HG03460 (cell line): ENCODE results near the gene GSTA5.
"Not testable (repeated sequence)": the region's sequence is repeated elsewhere in the genome, so short reads cannot be mapped to it uniquely, and the experiment has no call there.

Source experiments
- ATAC-seq: cut with Tn5 transposase; IDR thresholded peaks from one replicate; pipeline ENCODE4 v1.9.1; 2021; ENCODE audit not compliant: unreplicated experiment

The GSTA5 gene

DNA sequence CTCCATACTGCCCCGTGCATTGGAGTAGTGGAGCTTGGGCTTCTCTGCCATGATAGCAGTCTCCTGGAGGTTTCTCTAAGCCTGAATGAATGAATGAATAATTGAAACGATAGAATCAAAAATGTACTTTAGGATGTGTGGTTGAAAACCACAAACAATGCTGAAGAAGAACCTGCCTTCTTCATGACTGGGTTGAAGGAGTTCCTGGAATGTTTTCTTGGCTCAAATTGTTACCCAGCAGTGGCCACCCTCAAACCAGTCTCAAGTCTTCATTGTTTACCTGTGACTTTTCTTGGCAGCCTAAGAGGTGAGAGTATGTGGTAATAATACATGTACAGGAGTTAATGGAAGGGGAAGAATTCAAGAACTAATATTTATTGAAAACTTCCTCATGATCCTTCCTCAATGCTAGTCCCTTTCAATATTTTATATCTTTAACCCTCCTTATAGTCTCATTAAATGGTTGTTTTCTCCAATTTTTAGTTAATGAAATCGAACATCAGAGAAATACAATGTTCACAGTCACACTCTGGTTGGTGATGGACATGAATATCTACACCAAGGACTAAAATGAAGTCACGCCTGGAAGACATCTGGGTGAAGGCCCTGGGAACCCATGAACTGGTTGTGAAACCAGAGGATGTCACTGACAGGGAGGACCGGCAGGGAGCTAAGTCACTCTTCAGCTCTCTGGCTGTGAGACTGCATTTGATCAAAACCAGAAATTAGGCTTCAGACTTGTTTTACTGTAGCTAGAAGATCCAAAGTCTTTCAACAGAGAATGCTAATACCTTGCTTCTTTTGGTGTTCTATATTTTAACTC lies at the start of gene GSTA5:
Gene GSTA5 (minus strand): TSS at position 51 of the 823 bp plus-strand sequence.
- no peak for ATAC-seq

DNA sequence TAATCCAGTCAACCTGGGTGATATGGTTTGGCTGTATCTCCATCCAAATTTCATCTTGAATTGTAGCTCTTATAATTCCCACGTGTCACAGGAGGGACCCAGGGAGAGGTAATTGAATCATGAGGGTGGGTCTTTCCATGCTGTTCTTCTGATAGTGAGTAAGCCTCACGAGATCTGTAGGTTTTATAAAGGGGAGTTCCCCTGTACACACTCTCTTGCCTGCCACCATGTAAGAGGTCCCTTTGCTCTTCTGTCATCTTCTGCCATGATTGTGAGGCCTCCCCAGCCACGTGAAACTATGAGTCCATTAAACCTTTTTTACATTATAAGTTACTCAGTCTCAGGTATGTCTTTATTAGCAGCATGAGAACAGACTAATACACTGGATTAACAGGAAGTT lies 49.4 kb upstream of the GSTA5 start:
- ATAC-seq: no peak

DNA sequence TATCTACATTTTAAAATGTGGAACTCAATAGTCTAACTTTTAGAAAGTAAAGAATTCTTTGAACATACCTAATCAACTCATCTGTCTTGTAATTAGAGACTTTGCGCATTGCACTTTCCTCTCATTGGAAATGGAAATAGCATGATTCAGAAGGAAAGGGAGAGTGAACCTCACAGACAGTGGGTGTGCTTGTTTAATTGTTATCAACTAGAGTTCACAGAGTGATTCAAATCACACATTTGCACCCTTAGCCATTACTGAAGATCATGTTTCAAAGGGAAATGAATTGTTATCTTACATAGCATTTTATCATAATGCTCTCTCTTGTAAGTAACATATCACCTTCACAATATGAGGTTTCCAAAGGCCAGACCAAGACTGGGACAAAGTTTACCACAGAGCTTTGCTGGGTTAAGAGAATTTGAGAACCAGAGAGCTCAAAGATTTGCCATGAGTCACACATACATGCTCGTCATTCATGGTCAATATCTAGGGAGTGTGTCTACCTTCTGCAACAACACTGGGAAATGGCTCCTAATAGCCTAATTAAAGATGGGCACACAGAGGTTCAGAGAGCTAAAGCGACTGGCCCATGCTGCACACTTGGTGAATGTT lies 47.4 kb upstream of the GSTA5 start:
- no peak for ATAC-seq

DNA sequence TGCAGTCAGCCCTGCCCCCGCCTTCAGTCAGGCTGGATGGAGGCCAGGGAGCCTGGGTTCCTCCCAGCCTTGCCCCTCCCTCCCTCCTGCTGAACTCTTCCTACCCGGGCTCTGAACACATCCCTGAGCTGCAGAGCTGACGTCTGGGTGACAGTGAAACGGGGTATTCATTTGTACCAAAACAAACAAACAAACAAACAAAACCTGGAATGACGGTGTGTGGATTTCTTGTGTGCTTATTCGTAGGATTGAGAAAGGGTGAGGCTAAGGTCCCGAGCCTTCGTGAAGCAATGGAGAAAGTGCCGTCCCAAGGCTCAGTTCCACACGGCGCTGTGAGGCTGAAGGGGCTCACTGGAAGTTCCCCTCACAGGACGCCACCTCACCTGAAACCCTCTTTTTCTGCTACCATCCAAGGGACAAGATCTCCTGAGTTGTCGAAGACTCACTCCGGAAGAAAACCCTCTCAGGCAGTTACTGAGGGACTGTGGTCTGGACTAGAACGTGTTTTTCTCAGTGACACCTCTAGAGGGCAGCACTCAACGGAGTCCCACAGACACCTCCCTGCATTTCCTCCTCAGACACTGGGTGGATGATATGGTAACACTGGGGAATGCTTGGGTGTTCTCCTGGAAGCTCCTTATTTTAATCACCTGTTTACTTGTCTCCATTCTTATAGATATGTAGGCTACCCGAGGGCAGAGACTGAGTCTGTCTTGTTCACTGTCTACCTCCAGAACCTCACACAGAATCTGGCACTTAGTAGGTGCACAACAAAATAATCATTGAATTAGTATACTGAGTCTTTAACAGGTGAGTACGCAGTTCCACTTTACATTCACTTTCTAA lies 41.6 kb upstream of the GSTA5 start:
- ATAC-seq: peak; percentile 99

DNA sequence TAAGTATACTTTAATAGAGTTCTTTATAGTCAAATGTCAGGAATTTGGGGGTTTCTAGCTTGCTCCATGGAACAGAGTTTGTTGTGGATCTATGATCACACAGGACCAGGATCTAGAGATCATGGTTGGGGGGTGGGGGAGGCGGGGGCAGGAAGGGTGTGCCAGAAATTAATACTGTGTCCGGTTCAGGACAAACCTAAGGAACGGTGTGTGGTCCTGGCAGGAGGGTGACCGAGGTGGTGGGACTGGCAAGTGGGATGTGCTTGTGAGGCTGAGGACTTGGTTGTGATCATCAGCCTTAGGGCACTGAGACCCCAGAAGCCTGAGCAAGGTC lies 41.0 kb upstream of the GSTA5 start:
- peak; percentile 11 for ATAC-seq

DNA sequence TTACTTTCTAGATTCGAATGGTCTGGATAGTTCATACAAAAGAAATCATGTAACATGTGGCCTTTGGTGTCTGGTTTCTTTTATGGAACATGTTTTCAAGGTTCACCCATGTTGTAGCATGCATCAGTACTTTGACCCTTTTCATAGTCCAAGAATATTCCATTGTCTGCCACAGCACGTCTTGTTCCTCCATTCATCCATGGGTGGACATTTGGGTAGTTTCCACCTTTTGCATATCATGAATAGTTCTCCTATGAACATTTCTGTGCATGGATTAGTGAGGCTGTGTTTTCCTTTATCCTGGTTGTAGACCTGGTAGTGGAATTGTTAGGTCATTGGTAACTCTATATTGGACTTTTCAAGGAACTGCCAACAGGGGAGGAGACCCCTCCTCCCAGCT lies 37.2 kb upstream of the GSTA5 start:
- no peak for ATAC-seq

DNA sequence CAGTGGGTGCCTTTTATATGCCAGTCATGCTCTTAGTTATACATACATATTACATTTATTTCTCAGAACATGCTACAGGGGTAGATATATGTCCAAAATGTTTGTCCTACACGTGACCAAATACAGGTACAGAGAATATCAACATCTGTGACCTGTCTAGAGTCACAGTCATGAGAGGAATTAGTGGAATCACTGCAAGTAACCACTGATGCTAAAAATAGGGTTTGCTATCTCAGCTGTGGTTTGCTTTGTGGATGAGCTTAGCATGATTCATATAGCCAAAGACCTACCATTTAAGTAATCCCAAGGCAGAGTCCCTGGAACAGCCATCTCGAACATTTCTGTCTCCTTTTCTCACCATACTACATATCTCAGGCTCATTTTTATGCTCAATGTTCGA lies 36.6 kb upstream of the GSTA5 start:
- no peak for ATAC-seq

DNA sequence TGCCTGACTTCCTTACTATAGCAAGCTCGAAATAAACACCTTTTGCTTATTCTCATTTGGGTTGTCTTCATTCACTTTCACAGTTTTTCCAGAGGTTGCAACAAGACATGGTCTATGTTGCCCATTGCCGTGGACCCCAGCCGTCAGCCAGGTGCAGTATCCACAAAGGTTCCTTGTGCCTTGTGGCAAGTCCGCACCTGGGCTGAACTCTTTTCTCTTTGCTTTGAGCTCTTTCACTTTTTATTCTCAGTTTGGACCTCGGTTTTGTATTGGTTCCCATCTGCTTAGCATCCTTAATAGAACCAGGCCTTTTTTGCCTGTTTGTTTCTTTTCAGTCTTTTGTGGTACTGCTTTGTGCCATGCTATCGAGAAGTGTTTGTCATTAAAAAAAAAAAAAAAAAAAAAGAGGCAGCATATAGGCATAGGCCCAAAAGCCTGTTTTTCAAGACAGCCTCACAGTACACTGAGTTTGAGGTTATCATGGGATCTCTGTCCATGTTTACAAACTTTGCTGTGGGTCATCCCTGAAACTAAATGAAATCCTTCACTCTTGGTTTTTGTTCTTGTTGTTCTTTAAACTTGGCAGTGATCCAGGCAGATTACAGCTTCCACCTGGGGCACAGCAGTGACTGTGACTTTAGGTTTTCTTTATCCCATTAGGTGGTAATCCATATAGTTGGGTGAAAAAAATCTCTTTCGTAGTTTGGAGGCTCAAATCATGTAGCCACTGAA lies 35.6 kb upstream of the GSTA5 start:
- no peak for ATAC-seq

DNA sequence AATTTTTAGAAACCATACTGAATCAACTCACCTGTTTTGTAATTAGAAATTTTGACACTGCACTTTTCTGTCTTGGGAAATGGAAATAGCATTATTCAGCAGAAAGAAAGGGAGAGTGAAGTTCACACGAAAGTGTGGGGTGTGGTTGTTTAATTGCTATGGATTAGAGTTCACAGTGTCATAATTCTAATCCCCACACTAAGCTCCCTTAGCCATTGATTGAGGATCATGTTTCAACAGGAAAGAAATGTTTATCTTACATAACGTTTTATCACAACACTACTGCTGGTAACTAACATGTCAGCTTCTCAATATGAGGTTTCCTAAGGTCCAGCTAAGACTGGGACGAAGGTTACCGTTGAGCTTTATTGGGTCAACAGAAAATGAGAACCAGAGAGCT lies 31.4 kb upstream of the GSTA5 start:
- no peak for ATAC-seq

DNA sequence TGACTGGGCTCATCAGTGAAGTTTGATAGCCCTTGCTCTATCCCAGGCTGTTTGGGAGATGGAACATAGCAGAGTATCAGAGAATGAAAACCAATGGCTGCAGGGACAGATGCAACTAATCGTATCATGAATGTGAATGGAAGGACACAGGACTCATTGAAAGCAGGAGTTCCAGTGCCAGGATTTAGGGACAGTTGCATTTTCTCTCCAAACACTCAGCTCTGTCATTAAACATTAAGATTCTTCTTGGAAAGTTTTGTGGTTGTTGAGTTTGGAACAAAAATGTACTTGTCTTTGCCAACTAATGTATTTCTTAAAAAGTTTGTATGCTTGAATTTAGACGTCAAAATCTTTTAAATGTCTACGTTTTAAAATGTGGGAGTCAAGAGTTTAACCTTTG lies 31.0 kb upstream of the GSTA5 start:
- no peak for ATAC-seq

DNA sequence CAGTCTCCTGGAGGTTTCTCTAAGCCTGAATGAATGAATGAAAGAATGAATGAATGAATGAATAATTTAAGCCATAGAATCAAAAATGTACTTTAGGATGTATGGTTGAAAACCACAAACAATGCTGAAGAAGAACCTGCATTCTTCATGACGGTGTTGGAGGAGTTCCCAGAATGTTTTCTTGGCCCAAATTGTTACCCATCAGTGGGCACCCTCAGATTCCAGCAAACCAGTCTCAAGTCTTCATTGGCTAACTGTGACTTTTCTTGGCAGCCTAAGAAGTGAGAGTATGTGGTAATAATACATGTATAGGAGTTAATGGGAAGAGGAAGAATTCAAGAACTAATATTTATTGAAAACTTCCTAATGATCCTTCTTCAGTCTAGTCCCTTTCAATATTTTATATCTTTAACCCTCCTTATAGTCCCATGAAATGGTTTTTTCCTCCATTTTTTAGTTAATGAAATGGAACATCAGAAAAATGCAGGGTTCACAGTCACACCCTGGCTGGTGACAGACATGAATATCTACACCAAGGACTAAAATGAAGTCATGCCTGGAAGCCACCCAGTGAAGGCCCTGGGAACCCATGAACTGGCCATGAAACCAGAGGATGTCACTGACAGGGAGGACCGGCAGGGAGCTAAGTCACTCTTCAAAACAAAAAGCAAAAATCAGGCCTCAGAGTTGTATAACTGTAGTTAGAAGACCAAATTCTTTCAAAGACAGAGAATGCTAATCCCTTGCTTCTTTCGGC lies 29.9 kb upstream of the GSTA5 start:
- ATAC-seq: not testable (repeated sequence)

DNA sequence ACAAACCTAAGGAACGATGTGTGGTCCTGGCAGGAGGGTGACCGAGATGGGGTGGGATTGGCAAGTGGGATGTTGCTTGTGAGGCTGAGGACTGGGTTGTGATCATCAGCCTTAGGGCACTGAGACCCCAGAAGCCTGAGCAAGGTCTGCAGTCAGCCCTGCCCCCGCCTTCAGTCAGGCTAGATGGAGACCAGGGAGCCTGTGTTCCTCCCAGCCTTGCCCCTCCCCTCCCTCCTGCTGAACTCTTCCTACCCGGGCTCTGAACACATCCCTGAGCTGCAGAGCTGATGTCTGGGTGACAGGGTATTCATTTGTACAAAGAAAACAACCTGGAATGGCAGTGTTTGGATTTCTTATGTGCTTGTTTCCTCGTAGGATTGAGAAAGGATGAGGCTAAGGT lies 28.3 kb upstream of the GSTA5 start:
- ATAC-seq: not testable (repeated sequence)

DNA sequence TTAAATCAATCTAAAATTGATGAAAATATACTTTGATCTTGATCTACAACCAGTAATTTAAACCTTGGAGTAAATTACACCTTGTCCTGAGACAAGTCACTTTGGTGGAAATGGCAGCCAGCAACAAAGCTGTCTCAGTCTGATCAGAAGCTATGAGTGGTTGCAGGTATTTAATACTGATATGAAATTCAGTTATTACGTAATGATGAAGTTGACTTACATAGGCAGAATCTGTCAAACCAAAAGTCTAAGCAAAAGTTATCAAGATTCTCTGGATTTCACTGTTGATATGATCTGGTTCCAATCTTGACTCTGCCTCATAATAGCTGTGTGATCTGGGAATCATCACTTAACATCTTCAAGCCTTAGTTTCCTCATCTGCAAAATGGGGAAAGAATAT lies 27.6 kb upstream of the GSTA5 start:
- ATAC-seq: no peak

DNA sequence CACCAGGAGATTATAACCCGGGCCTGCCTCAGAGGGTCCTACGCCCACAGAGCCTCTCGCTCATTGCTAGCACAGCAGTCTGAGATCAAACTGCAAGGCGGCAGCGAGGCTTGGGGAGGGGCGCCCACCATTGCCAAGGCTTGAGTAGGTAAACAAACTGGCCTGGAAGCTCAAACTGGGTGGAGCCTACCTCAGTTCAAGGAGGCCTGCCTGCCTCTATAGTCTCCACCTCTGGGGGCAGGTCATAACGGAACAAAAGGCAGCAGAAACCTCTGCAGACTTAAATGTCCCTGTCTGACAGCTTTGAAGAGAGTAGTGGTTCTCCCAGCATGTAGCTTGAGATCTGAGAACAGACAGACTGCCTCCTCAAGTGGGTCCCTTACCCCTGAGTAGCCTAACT lies 20.5 kb upstream of the GSTA5 start:
- ATAC-seq: not testable (repeated sequence)

DNA sequence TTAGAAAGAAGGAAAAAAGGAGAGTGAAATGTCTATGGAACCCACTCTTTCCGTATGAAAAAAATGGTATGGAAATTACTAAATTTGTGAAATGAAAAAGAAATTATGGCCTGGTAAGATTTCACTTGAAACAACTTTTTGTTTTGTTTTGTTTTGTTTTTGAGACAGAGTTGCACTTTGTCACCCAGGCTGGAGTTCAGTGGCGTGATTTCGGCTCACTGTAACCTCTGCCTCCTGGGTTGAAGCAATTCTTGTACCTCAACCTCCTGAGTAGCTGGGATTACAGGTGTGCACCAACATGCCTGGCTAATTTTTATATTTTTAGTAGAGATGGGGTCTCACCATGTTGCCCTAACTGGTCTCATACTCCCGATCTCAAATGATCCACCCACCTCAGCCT lies 17.8 kb upstream of the GSTA5 start:
- no peak for ATAC-seq

DNA sequence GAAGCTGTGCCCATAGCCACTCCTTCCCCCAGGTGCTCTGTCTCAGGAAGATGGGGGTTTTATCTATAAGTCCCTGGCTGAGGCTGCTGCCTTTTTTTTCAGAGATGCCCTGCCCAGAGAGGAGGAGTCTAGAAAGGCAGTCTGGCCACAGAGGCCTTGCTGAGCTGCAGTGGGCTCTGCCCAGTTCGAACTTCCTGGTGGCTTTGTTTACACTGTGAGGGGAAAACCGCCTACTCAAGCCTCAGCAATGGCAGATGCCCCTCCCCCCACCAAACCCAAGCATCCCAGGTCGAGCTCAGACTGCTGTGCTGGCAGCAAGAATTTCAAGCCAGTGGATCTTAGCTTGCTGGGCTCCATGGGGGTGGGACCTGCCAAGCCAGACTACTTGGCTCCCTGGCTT lies 15.5 kb upstream of the GSTA5 start:
- ATAC-seq: not testable (repeated sequence)

DNA sequence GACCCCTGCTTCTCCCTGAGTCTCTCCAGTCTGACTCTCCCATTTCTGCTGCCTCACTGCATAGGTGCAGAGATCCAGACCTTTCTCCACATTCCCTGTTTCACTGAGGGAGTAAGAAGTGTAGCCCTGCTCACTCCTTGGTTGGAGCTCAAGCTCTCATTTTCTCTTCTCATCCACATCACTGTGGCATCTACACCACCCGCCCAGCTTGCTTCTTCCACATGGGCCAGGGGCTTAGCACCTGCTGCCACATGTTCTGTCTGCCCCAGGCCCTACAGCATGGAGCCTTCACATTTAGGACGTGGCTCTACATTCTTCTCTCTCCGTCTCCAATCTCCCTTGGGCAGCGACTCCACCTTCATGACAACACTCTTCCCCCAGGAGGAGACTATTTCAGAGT lies 8.5 kb upstream of the GSTA5 start:
- ATAC-seq: no peak

DNA sequence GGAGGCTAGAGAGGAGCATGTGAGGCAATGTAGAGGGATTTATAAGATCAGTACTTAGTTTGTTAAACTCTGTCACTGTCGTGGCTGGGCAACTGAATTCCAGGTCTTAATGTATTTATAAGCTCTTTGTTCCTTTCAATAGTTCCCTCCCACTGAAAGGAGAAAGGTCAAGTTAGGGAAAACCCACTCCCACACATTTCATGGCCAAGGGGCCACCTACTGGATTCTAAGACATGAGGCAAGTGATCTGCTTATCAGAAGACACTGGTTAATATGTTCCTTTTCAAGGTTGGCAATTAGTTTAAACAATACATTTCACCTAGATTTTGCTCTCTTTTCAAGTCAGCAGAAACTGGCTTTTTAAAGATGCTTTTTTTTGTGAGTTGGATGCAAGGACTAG lies 5.4 kb upstream of the GSTA5 start:
- no peak for ATAC-seq

DNA sequence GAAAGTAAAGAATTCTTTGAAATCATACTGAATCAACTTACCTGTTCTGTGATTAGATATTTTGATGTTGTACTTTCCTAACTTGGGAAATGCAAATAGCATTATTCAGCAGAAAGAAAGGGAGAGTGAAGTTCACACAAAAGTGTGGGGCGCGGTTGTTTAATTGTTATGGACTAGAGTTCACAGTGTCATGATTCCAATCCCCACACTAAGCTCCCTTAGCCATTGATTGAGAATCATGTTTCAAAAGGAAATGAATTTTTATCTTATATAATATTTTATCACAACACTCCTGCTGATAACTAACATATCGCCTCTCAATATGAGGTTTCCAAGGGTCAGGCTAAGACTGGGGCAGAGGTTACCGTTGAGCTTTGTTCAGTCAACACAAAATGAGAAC lies 3.0 kb upstream of the GSTA5 start:
- ATAC-seq: no peak
